Frontal cortex (tissue), 4 donors: ENCODE results near the gene TMEM176B. TPM values are rescaled to one million over a fixed set of nuclear protein-coding genes. Genes with fewer than 3 reads are reported as not detected.
"Not testable (repeated sequence)": the region's sequence is repeated elsewhere in the genome, so short reads cannot be mapped to it uniquely, and the experiment has no call there.

ENCODE experiments used
- DNase-seq, 2 donors: peaks; one replicate each; pipeline ENCODE4 v3.0.0; 2012; ENCODE audit warnings: low spot score in 2 of 2
- FAIRE-seq: peaks from 2 replicates; lab custom pipeline; 2012; peaks lifted over from hg19 to GRCh38; lab: Jason Lieb, UNC
- total RNA-seq: library from RNA; depleted of rRNA; stranded (reverse); fragments of >200 nt; gene quantifications from one replicate; pipeline ENCODE4 v1.2.3, GENCODE V29; 2014
- donor health status: control.
- donor health status: control.
- donor health status: control.

Gene TMEM176B
- total RNA-seq, 1 donor from 2014 or later, result 2.4 TPM

DNA sequence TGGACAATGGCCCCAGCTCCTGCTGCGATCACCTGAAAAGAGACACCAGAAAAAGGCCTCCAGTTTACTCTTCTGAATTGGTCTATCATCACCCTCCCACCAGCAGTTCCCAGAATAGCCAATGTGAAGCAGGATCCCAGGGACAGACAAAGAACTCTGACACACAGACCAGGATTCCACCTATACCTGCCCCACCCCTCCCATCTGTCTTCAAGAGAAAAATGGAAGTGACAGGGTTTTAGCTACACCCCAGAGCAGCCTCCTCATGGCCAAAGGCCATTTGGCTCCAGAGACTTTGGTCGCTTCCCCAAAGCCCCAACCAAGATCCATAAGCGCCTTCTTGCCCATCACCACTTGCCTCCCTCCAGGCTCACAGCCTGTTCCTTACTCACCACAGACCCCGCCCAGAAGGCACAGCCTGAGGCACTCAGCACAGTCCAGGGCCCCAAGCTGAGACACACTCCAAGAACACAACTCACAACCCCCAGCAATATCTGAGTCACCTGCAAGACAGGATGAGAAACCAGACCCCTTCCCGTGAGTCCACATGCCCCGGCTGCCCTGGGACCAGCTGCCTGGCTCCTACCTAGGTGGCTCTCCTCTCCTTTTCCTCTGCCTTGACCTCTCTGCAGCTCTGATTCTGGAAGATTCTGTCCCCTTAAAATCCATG, 6.5 kb downstream of the TMEM176B start:
- FAIRE-seq (no peak), DNase-seq (no peak)

GRCh38 chr7:150791746-150792452, 8.3 kb downstream of the TMEM176B start:
- DNase-seq (no peak), FAIRE-seq (no peak)

DNA sequence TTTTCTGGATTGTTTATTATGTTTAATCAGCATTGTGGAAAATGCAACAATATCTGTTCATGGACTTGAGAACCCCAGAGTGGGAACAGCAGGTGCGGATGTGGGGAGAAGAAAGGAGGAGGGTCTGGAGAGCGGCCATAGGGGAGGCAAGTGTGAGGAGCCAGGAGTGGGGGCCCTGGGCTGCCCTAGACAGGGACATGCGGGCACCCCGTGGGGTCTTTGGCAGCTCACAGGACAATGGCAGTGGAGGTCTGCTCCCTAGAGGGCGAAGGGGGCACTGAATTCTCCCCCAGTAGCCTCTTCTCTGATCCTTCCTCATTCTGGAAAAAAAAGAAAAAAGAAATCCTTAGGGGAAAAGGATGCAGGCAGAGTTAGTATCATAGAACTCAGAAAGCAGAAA, 8.9 kb downstream of the TMEM176B start:
- DNase-seq (no peak), FAIRE-seq (no peak)

- DNase-seq, result no peak
- FAIRE-seq, result no peak
These were observed 9.6 kb downstream of the TMEM176B start for GRCh38 chr7:150790416-150791075.

DNA sequence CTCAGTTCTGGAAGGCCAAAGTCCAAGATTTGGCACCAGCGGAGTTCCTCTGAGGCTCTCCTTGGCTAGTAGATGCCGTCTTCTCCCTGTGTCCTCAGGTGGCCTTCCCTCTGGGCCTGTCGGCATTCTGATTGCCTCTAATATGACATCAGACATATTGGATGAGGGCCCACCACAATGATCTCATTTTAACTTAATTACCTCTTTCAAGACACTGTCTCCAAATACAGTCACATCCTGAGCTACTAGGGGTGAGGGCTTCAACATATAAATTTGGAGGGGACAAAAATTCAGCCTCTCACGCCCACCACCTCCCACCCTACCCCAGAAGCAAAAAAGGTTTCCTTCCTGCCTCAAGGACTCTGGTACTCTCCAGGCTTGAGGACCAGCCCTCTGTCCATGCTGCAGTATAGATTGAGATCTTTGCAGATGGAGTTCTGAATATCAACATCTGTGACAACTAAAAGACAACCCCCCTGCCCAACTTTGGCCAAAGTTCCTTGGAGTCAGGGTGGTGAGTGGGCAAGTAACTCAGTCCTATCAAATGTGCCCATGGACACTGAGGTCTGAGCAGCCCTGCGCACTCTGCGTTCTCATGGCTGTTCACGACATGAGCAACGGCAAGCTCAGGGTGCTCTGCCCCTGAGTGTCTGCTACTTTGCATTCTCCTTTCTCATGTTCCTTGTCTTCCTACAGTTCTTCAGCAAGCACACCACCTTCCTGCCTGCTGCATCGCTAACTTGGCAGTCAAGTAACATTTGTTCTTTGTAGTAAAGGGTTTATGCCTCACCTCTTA, 11.5 kb downstream of the TMEM176B start:
- DNase-seq, result no peak
- no peak for FAIRE-seq

DNA sequence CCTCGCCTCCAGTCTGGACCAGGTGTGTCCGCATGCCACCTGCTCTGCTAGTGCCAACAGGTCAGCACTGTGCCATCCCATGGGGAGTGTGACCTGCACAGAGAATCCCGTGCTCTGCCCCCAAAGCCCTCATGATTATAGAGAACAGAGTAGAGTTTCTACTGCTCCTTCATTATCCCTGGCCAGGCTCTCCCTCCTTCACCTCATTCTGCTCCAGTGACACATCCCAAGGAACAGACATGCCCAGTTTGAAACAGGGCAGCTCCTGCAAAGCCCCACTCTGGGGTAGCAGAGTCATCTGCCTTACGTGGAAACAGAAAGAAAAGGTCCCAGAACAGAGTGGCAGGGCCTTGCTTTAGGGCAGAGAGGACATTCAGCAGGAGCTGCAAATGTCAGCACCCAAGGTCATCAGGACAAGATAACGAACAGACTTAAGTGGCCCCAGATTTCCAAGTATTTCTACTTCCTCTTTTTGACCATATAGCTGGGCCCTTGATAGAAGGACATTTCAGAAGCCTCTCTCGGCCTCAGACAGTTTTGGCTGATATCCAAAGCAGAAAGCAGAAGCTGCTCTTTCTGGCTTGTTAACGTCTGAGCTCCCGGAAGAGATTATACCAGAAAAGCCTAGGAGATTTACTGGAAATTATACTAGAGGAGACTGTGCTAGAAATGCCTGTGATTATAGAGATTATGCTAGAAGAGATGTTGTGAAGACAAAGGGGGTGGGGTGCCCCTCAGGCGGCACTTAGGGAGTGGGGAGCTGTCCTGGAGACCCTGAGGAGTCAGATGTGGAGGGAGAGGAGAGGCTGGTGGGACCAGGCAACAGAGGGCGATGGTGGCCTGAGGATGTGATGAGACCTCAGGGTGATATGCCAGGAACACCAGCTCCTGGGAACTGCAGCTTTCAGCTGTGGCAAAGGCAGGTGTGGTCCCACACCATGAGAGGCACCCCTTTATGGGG, 12.6 kb downstream of the TMEM176B start:
- DNase-seq (no peak), FAIRE-seq (no peak)

DNA sequence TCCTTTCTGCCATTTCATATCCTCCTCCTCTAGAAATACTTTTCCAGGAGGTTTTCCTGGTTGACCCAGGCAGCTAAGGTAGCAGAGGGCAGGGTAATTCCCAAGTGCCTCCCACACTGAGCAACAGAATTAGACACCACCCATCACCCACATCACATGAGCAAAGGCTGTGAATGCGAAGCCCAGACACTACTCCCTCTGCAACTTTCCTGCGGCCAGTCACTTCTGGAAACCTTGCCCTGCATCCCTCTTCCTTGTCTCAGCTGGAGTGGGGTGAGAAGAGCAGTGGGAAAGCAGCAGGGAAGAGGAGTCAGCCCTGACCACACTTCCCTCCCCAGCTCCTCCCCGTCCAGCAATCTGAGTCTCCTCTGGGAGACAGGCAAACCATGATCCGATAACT, 15.2 kb downstream of the TMEM176B start:
- no peak for FAIRE-seq

DNA sequence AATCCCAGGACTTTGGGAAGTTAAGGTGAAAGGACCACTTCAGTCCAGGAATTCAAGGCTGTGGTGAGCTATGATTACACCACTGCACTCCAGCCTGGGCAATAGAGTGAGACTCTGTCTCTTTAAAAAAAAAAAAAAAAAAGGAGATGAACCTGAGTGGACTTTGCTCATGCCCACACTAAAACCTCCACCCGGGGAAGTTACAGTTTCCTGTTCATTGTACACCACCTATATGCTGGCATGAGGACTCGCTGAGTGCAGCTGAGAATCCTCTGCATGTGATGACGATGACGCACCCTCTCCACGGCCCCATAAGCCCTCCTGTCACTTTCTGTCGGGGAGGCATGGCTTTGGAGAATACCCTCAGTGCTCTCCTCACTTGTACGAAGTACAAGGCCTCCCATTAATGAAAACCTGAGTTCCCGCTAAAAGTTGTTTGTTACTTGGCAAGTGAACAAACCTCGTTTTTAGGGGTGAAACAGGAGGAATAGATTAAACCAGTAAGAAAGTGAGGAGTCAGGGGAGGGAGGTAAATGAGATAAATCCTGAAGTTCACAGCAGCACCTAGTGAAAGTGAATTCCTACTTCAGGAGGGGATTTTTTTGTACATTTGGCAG, 15.9 kb downstream of the TMEM176B start:
- no peak for FAIRE-seq
- no peak for DNase-seq

More for the DNA sequence above, 15.2 kb downstream of the TMEM176B start:
- no peak for DNase-seq

- DNase-seq (no peak), FAIRE-seq (no peak)
These were observed 18.2 kb downstream of the TMEM176B start for GRCh38 chr7:150781961-150782360.

GRCh38 chr7:150781103-150781502, 19.1 kb downstream of the TMEM176B start:
- no peak for DNase-seq
- no peak for FAIRE-seq

DNA sequence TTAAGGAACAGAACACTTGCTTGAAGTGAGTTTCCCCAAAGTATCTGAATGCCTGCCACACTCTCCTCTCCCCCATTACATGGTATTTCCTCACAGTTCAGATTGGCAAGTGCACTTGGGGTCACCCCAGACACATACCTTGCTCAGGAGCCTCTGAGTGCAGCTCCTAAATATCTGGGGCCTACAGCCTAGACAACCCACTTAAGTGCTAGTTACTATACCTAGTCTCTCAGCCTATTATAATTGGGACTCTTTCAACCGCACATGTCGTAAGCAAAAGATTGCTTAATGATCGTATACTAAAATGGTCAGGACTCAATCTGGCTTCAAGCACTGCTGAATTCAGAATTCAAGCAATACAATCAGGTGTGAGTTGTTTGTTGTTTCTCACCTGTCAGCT, 19.9 kb downstream of the TMEM176B start:
- DNase-seq, result no peak
- no peak for FAIRE-seq

GRCh38 chr7:150778738-150779301, 21.3 kb downstream of the TMEM176B start:
- DNase-seq (peak; percentile 33 to 66), FAIRE-seq (no peak)

GRCh38 chr7:150778014-150778737, 22.0 kb downstream of the TMEM176B start:
- no peak for FAIRE-seq
- DNase-seq, result no peak

GRCh38 chr7:150774131-150774530, 26.0 kb downstream of the TMEM176B start:
- FAIRE-seq, result not testable (repeated sequence)

DNA sequence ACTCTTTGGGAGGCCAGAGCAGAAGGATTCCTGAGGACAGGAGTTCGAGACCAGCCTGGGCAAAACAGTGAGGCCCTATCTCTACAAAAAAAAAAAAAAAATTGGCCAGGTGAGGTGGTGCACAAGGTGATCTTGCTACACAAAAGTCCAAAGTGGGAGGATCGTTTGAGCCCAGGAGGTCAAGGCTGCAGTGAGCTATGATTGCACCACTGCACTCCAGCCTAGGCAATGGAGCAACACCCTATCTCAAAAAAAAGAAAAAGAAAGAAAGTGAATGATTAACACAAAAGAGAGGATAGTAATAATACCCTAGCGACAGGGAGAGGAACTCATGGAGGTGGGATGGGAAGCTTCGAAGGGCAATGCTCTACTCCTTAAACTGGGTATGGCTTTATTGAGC, 30.4 kb downstream of the TMEM176B start:
- DNase-seq (no peak), FAIRE-seq (no peak)

More at GRCh38 chr7:150774131-150774530, 26.0 kb downstream of the TMEM176B start:
- DNase-seq, result not testable (repeated sequence)

DNA sequence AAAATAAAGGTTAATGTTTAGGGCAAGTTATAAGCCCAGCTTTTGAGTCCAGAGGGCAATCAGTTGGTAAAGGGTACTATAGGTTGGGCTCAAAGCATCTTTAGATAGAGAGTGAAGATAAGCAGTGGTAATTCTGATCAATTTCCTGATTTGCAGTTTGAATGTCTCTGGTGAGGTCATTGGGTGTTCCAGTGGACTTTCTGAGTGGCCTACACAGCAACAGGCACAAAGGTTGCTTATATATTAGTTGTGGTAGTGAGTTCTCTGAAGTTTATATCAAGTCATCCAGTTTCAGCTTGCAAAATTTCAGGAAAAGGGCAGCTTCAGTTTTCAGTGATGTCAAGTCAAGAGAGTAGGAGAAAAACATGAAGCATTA, 33.8 kb downstream of the TMEM176B start:
- no peak for FAIRE-seq
- DNase-seq, result no peak

DNA sequence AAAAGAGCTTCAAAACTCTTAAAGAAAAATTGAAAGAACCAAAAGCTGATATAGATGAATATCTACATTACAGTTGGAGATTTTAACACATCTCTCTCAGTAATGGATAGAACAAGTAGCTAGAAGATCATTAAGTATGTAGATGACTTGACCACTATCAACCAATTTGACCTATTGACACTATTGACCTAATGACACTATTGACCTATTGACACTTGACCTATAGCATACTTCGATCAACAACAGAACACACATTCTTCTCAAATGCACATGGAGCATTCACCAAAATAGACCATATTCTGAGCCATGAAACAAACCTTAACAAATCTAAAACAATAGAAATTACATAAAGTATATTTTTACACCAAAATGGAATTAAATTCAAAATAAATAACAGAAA, 40.7 kb downstream of the TMEM176B start:
- no peak for FAIRE-seq
- no peak for DNase-seq

- DNase-seq, result no peak
These were observed 43.3 kb downstream of the TMEM176B start for GRCh38 chr7:150756858-150757257.

More at GRCh38 chr7:150756858-150757257, 43.3 kb downstream of the TMEM176B start:
- peak; percentile 76 for FAIRE-seq
